ENCODE data around the gene GRM4.

Gene GRM4

GRCh38 chr6:34070315-34071135, 75.4 kb downstream of the GRM4 start:
- H3K36me3 ChIP-seq (replicated peaks; ENCODE audit: insufficient read depth, low read length) = no peaks in the 10 kb centered on the region
- no peaks in the 10 kb centered on the region for H3K9me2 ChIP-seq (replicated peaks; ENCODE audit: insufficient read depth, low read length)
- H3K4me1 ChIP-seq (ENCODE audit: low read length) = no peaks in the 10 kb centered on the region
- H4K20me1 ChIP-seq (ENCODE audit: insufficient read depth, low read length) = no peaks in the 10 kb centered on the region
- no peak overlapping the region for H2AFZ ChIP-seq (ENCODE audit: low read length)
- H3K27me3 ChIP-seq (replicated peaks; ENCODE audit: insufficient read depth, low read length) = peaks cover 53% of the 10 kb centered on the region
- DNase-seq = no peak
- H3K79me2 ChIP-seq (ENCODE audit: low read length) = no peaks in the 10 kb centered on the region
- no peak overlapping the region for H3K27ac ChIP-seq (ENCODE audit: low read length)
- TF ChIP-seq, protein P1, sequence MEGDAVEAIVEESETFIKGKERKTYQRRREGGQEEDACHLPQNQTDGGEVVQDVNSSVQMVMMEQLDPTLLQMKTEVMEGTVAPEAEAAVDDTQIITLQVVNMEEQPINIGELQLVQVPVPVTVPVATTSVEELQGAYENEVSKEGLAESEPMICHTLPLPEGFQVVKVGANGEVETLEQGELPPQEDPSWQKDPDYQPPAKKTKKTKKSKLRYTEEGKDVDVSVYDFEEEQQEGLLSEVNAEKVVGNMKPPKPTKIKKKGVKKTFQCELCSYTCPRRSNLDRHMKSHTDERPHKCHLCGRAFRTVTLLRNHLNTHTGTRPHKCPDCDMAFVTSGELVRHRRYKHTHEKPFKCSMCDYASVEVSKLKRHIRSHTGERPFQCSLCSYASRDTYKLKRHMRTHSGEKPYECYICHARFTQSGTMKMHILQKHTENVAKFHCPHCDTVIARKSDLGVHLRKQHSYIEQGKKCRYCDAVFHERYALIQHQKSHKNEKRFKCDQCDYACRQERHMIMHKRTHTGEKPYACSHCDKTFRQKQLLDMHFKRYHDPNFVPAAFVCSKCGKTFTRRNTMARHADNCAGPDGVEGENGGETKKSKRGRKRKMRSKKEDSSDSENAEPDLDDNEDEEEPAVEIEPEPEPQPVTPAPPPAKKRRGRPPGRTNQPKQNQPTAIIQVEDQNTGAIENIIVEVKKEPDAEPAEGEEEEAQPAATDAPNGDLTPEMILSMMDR (IDR thresholded peaks at IDR 0.05; ENCODE audit: low read length) = no peak
- TF ChIP-seq EZH2 (optimal IDR thresholded peaks at IDR 0.05; ENCODE audit: low read depth, low read length) (no peak), EZH2phosphoT487 (IDR thresholded peaks at IDR 0.05; ENCODE audit: low read length) (no peak)
- H3K9ac ChIP-seq (ENCODE audit: low read length) = no peak overlapping the region
- H3K4me2 ChIP-seq (ENCODE audit: low read depth, low read length) = no peak overlapping the region
- H3F3A ChIP-seq (ENCODE audit: insufficient read depth, low read length) = no peaks in the 10 kb centered on the region
- no peaks in the 10 kb centered on the region for H3K9me3 ChIP-seq (replicated peaks; ENCODE audit: insufficient read depth, low read length)
- no peak overlapping the region for H3K4me3 ChIP-seq (ENCODE audit: low read length)

DNA sequence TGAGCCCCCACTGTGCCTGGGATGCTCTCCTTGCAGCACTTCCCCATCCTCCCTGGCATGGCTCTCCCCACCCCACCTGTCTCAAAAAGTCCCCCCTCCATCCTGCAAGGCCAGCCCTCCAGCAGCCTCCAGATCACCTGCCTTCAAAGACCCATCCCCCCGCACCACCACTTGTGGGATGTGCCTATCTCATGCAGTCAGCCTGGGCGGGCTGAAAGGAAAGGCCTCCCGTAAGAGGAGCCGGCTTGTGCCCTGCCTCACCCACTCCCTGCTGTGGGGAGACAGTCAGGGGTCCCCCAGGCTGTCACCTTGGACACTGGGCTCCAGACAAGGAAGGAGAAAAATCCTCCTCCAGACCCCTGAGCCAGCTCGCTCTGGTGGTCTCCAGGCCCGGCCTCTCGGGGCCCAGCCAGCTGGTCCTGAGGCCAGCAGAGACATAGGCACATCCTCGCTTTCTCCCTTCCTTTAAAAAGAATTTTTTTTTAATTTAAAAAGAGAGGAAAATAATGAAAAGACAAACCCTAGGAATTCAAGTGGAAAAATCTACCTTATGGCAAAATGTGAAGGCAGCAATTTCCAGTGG, 77.3 kb downstream of the GRM4 start:
- Histone ChIP-seq H3K36me3 (replicated peaks; ENCODE audit: insufficient read depth, low read length) (no peaks in the 10 kb centered on the region), H2AFZ (ENCODE audit: low read length) (no peak overlapping the region), H3K9me3 (replicated peaks; ENCODE audit: insufficient read depth, low read length) (no peaks in the 10 kb centered on the region), H3K4me2 (ENCODE audit: low read depth, low read length) (no peak overlapping the region), H3K79me2 (ENCODE audit: low read length) (no peaks in the 10 kb centered on the region), H4K20me1 (ENCODE audit: insufficient read depth, low read length) (no peaks in the 10 kb centered on the region), H3K27me3 (replicated peaks; ENCODE audit: insufficient read depth, low read length) (peaks cover 55% of the 10 kb centered on the region), H3F3A (ENCODE audit: insufficient read depth, low read length) (no peaks in the 10 kb centered on the region), H3K9me2 (replicated peaks; ENCODE audit: insufficient read depth, low read length) (no peaks in the 10 kb centered on the region), H3K4me3 (ENCODE audit: low read length) (no peak overlapping the region), H3K4me1 (ENCODE audit: low read length) (no peaks in the 10 kb centered on the region), H3K9ac (ENCODE audit: low read length) (no peak overlapping the region), H3K27ac (ENCODE audit: low read length) (no peak overlapping the region)
- TF ChIP-seq EZH2 (optimal IDR thresholded peaks at IDR 0.05; ENCODE audit: low read depth, low read length) = no peak
- TF ChIP-seq, protein P1 (IDR thresholded peaks at IDR 0.05; ENCODE audit: low read length) = no peak
- no peak for TF ChIP-seq EZH2phosphoT487 (IDR thresholded peaks at IDR 0.05; ENCODE audit: low read length)
- DNase-seq = no peak

GRCh38 chr6:34067814-34068213, 78.1 kb downstream of the GRM4 start:
- no peaks in the 10 kb centered on the region for H3K9me3 ChIP-seq (replicated peaks; ENCODE audit: insufficient read depth, low read length)

More at GRCh38 chr6:34067814-34068213, 78.1 kb downstream of the GRM4 start:
- Histone ChIP-seq H3K27me3 (replicated peaks; ENCODE audit: insufficient read depth, low read length) (peaks cover 59% of the 10 kb centered on the region), H3K9ac (ENCODE audit: low read length) (no peak overlapping the region), H3K4me2 (ENCODE audit: low read depth, low read length) (no peak overlapping the region), H3K9me2 (replicated peaks; ENCODE audit: insufficient read depth, low read length) (no peaks in the 10 kb centered on the region), H3K36me3 (replicated peaks; ENCODE audit: insufficient read depth, low read length) (no peaks in the 10 kb centered on the region), H3K4me3 (ENCODE audit: low read length) (no peak overlapping the region), H2AFZ (ENCODE audit: low read length) (no peak overlapping the region), H4K20me1 (ENCODE audit: insufficient read depth, low read length) (no peaks in the 10 kb centered on the region), H3K79me2 (ENCODE audit: low read length) (no peaks in the 10 kb centered on the region), H3K27ac (ENCODE audit: low read length) (no peak overlapping the region), H3F3A (ENCODE audit: insufficient read depth, low read length) (no peaks in the 10 kb centered on the region), H3K4me1 (ENCODE audit: low read length) (no peaks in the 10 kb centered on the region)
- no peak for TF ChIP-seq EZH2phosphoT487 (IDR thresholded peaks at IDR 0.05; ENCODE audit: low read length)
- TF ChIP-seq, protein P1 (IDR thresholded peaks at IDR 0.05; ENCODE audit: low read length) = peak; percentile 49
- TF ChIP-seq EZH2 (optimal IDR thresholded peaks at IDR 0.05; ENCODE audit: low read depth, low read length) = no peak
- DNase-seq = peak; percentile 25
